ENCODE data around the gene TLR7. TPM values are rescaled to one million over a fixed set of nuclear protein-coding genes. Genes with fewer than 3 reads are reported as not detected.

Gene TLR7
- total and polyA plus RNA-seq, 2 donors (not counting 3 experiments of a cell fraction or from before 2014, with no cell fraction given) = not detected

- FAIRE-seq (no peak), DNase-seq (ENCODE audit: low read depth, low spot score) (no peak)
- dilution Hi-C loops (cut with MboI; ENCODE audit: extremely low pct_ligation_motif_present, low sequenced_read_pairs) = no loop called here
- no TSS peak for BruUV-seq (replicated peaks)
- Histone ChIP-seq H3K79me2 (ENCODE audit: control insufficient read depth, insufficient read depth, low read length) (no peaks in the 10 kb centered on the region), H3K4me3 (replicated peaks in 1 of 3; ENCODE audit: insufficient read depth in 1 of 3, low read depth in 1 of 3, low read length in 3 of 3) (no peak overlapping the region), H3K36me3 (ENCODE audit: control insufficient read depth in 2 of 2, extremely low read depth in 1 of 2, insufficient read depth in 2 of 2, low read length in 2 of 2) (no peaks in the 10 kb centered on the region), H3K9me3 (replicated peaks; ENCODE audit: control insufficient read depth, insufficient read depth, low read length) (no peaks in the 10 kb centered on the region), H3K27ac (ENCODE audit: insufficient read depth, low read depth, low read length) (no peak overlapping the region), H3K9me1 (replicated peaks; ENCODE audit: control insufficient read depth, extremely low read depth, insufficient read depth, low read length) (no peaks in the 10 kb centered on the region), H3K9ac (replicated peaks; ENCODE audit: extremely low read depth, insufficient read depth, low read length) (no peak overlapping the region), H4K20me1 (replicated peaks; ENCODE audit: control insufficient read depth, extremely low read depth, insufficient read depth, low read length) (no peaks in the 10 kb centered on the region), H3K4me1 (ENCODE audit: control insufficient read depth, extremely low read depth, insufficient read depth, low read length) (no peaks in the 10 kb centered on the region), H3K4me2 (ENCODE audit: insufficient read depth, low read length) (no peak overlapping the region), H2AFZ (ENCODE audit: low read depth, low read length) (no peak overlapping the region), H3K27me3 (ENCODE audit: control insufficient read depth in 2 of 2, insufficient read depth in 2 of 2, low read length in 2 of 2) (no peaks in the 10 kb centered on the region)
- TF ChIP-seq POLR2AphosphoS5 (IDR thresholded peaks at IDR 0.05; ENCODE audit: insufficient read depth, low read depth, low read length) = no peak
- no peak for TF ChIP-seq JUN (IDR thresholded peaks at IDR 0.05; ENCODE audit: borderline replicate concordance, insufficient read depth, insufficient read length, low read depth)
- no peak for TF ChIP-seq MAX (IDR thresholded peaks at IDR 0.05; ENCODE audit: insufficient read depth, insufficient read length)
- TF ChIP-seq FOS (IDR thresholded peaks at IDR 0.05; ENCODE audit: borderline replicate concordance, insufficient read depth, low read length) = no peak
- TF ChIP-seq MYC (IDR thresholded peaks at IDR 0.05; ENCODE audit: low read depth, low read length) = no peak
- TF ChIP-seq GATA2 (IDR thresholded peaks at IDR 0.05; ENCODE audit: insufficient read depth, insufficient read length, low read depth, low read length) = no peak
- TF ChIP-seq POLR2A (IDR thresholded peaks at IDR 0.05; ENCODE audit: low read depth, low read length) = no peak
- no peak for TF ChIP-seq CTCF (IDR thresholded peaks at IDR 0.05; ENCODE audit: extremely low read depth in 1 of 2, insufficient read depth in 1 of 2, low read depth in 1 of 2, low read length in 2 of 2)
- TF ChIP-seq EZH2 (IDR thresholded peaks at IDR 0.05; ENCODE audit: borderline replicate concordance, low read depth, low read length, severe bottlenecking) = no peak
- intact Hi-C loops (cut with micrococcal nuclease) = no loop called here
- ChIA-PET POLR2A (no interaction called here), CTCF (interaction anchor here (0.8 kb wide), 1 partner anchor 10 kb away, joined by 3 read pairs; no protein-coding TSS in a partner anchor)
These were observed 44.2 kb downstream of the TLR7 start for GRCh38 chrX:12911122-12911470.

All from endothelial cell of umbilical vein (primary cell).